Colonic mucosa (tissue), 4 donors: ENCODE results near the gene HBG2. TPM values are rescaled to one million over a fixed set of nuclear protein-coding genes. Genes with fewer than 3 reads are reported as not detected.

Source experiments
- DNase-seq: peaks from one replicate; pipeline ENCODE4 v3.0.0-alpha.2; 2020
- H3K27ac ChIP-seq: fragments of 200-600 bp; one replicate; pipeline ENCODE4 v1.8.0; 2021
- H3K27me3 ChIP-seq: fragments of 200-600 bp; one replicate; pipeline ENCODE4 v1.8.0; 2021
- H3K36me3 ChIP-seq: fragments of 200-600 bp; one replicate; pipeline ENCODE4 v1.8.0; 2021
- H3K4me1 ChIP-seq: fragments of 200-600 bp; one replicate; pipeline ENCODE4 v1.8.0; 2021; ENCODE audit warnings: mild to moderate bottlenecking
- H3K4me3 ChIP-seq: fragments of 200-600 bp; one replicate; pipeline ENCODE4 v1.8.0; 2021
- H3K9ac ChIP-seq, 2 donors: one replicate each; pipeline ENCODE4 v1.7.0; 2013; ENCODE audit warnings: control low read depth in 2 of 2, low read depth in 2 of 2, low read length in 2 of 2
- H3K9me3 ChIP-seq: fragments of 200-600 bp; one replicate; pipeline ENCODE4 v1.8.0; 2021
- CTCF ChIP-seq: fragments of 200-600 bp; IDR thresholded peaks from one replicate; pipeline ENCODE4 v1.8.0; 2022; ENCODE audit warnings: antibody characterized with exemption, mild to moderate bottlenecking
- intact Hi-C: fragments of 100-400 bp; cut with DNase I; formaldehyde crosslinking; loops from one replicate; pipeline ENCODE4 v1.14.1; 2022
- total RNA-seq, 2 donors: library from RNA; stranded (reverse); fragmentation: NEBNext Ultra II Directional in 1 of 2; extraction: Animal tissue kit (Norgen Biotek cat#: 25700) in 1 of 2; gene quantifications; one replicate each; pipeline ENCODE4 v1.2.1, GENCODE V29; 2021
- donor health status: healthy.
- donor health status: DM: no; HTN: no; CAD: no.
- donor health status: DM: no; HTN: no; CAD: no.

The HBG2 gene
- total RNA-seq, 2 donors from 2014 or later: 14.9 TPM; not detected in 1

GRCh38 chr11:5284637-5285036, 30.1 kb upstream of the HBG2 start:
- H3K27ac ChIP-seq: no peak overlapping the region
- no peaks in the 10 kb centered on the region for H3K9me3 ChIP-seq
- no peaks in the 10 kb centered on the region for H3K36me3 ChIP-seq
- no peak overlapping the region for H3K4me3 ChIP-seq
- no peak for DNase-seq
- H3K9ac ChIP-seq: no peak overlapping the region
- no peaks in the 10 kb centered on the region for H3K4me1 ChIP-seq
- intact Hi-C loops: no loop called here
- no peaks in the 10 kb centered on the region for H3K27me3 ChIP-seq
- no peak for TF ChIP-seq CTCF

- Histone ChIP-seq H3K9me3 (no peaks in the 10 kb centered on the region), H3K4me1 (no peaks in the 10 kb centered on the region), H3K36me3 (no peaks in the 10 kb centered on the region), H3K27me3 (no peaks in the 10 kb centered on the region), H3K27ac (no peak overlapping the region), H3K9ac (no peak overlapping the region), H3K4me3 (no peak overlapping the region)
- no peak for TF ChIP-seq CTCF
- DNase-seq: no peak
- intact Hi-C loops: no loop called here
These were observed 29.3 kb upstream of the HBG2 start for GRCh38 chr11:5283882-5284281.

- Histone ChIP-seq H3K36me3 (no peaks in the 10 kb centered on the region), H3K9me3 (no peaks in the 10 kb centered on the region), H3K9ac (no peak overlapping the region), H3K27me3 (no peaks in the 10 kb centered on the region), H3K4me1 (no peaks in the 10 kb centered on the region), H3K4me3 (no peak overlapping the region), H3K27ac (no peak overlapping the region)
- intact Hi-C loops: no loop called here
- no peak for TF ChIP-seq CTCF
- DNase-seq: no peak
These were observed 28.5 kb upstream of the HBG2 start for GRCh38 chr11:5283086-5283485.

GRCh38 chr11:5282628-5283027, 28.0 kb upstream of the HBG2 start:
- intact Hi-C loops: no loop called here
- no peak for DNase-seq
- TF ChIP-seq CTCF: no peak
- no peaks in the 10 kb centered on the region for H3K27me3 ChIP-seq
- no peak overlapping the region for H3K27ac ChIP-seq
- H3K9ac ChIP-seq: no peak overlapping the region
- H3K4me1 ChIP-seq: no peaks in the 10 kb centered on the region
- no peak overlapping the region for H3K4me3 ChIP-seq
- no peaks in the 10 kb centered on the region for H3K9me3 ChIP-seq
- H3K36me3 ChIP-seq: no peaks in the 10 kb centered on the region

- no peak for DNase-seq
- Histone ChIP-seq H3K4me3 (no peak overlapping the region), H3K27me3 (no peaks in the 10 kb centered on the region), H3K27ac (no peak overlapping the region), H3K36me3 (no peaks in the 10 kb centered on the region), H3K9ac (no peak overlapping the region), H3K9me3 (no peaks in the 10 kb centered on the region), H3K4me1 (no peaks in the 10 kb centered on the region)
- intact Hi-C loops: no loop called here
- TF ChIP-seq CTCF: no peak
These were observed 27.0 kb upstream of the HBG2 start for GRCh38 chr11:5281596-5281995.
